Jurkat, Clone E6-1 (cell line): ENCODE results near the gene TRIM5.

Experiments
- DNase-seq: peaks from one replicate; pipeline ENCODE4 v3.0.0-alpha.2; 2011; ENCODE audit warnings: low read depth, low spot score
- H3K4me3 ChIP-seq: 2 replicates; pipeline ENCODE4 v1.5.1; 2011; ENCODE audit warnings: mild to moderate bottlenecking, low read length, control low read depth, moderate library complexity

Gene TRIM5

GRCh38 chr11:5643585-5643984 is 41.3 kb downstream of the TRIM5 start:
- no peak for DNase-seq
- H3K4me3 ChIP-seq, result no peak overlapping the region

- DNase-seq, result no peak
- H3K4me3 ChIP-seq, result no peak overlapping the region
Observed at GRCh38 chr11:5639953-5640352, 44.9 kb downstream of the TRIM5 start.

- no peak overlapping the region for H3K4me3 ChIP-seq
- DNase-seq, result no peak
Observed at GRCh38 chr11:5631969-5632635, 52.8 kb downstream of the TRIM5 start.

GRCh38 chr11:5631417-5631816 is 53.5 kb downstream of the TRIM5 start:
- DNase-seq, result no peak
- no peak overlapping the region for H3K4me3 ChIP-seq

GRCh38 chr11:5626196-5626595 is 58.7 kb downstream of the TRIM5 start:
- H3K4me3 ChIP-seq, result no peak overlapping the region
- DNase-seq, result no peak

- H3K4me3 ChIP-seq, result peak overlapping the region; percentile 82
- DNase-seq, result no peak
Observed at GRCh38 chr11:5625281-5625680, 59.6 kb downstream of the TRIM5 start.

- H3K4me3 ChIP-seq, result peak within 1 kb of the TSS; percentile 82
- peak; percentile 76 for DNase-seq
Observed at GRCh38 chr11:5624489-5625279, 60.2 kb downstream of the TRIM5 start, which contains the start of gene TRIM34. Gene TRIM34 (plus strand): TSS chr11:5625001. CDS start chr11:5632332, 7,331 bp downstream.

- H3K4me3 ChIP-seq, result no peak overlapping the region
- DNase-seq, result no peak
Observed at GRCh38 chr11:5622802-5623201, 62.1 kb downstream of the TRIM5 start.

GRCh38 chr11:5621580-5621979 is 63.3 kb downstream of the TRIM5 start:
- H3K4me3 ChIP-seq, result no peak overlapping the region
- no peak for DNase-seq

- no peak for DNase-seq
- no peak overlapping the region for H3K4me3 ChIP-seq
Observed at GRCh38 chr11:5620651-5621521, 64.0 kb downstream of the TRIM5 start.

- DNase-seq, result no peak
- no peak overlapping the region for H3K4me3 ChIP-seq
Observed at GRCh38 chr11:5618807-5619206, 66.1 kb downstream of the TRIM5 start.
